ENCODE data around the gene EIF4ENIF1. TPM values are rescaled to one million over a fixed set of nuclear protein-coding genes. Genes with fewer than 3 reads are reported as not detected.

Gene EIF4ENIF1
- total RNA-seq, 1 experiment from 2014 or later, result 36.3 TPM

DNA sequence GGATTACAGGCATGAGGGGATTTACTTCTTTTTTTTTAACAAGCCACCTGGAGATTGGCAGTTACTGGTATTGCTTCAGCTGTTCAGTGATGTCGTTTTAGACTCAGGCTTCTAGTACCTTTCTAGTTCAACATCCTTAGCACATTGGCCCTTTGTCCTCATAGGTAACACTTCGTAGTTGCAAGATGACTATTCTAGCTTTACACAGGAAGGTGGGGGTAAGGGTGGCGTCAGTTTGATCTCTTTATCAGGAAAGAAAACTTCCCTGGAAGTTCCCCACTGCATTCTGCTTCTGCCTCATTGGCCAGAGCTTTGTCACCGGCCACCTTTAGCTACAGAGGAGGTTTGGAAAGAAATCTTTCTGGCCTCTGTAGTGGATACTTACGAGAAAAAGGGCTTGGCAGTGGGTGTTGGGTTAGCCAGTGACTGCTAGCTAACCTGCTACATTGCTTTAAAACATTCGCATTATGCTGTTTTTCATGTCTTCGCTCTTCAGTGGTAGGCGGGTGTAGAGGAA, 47.4 kb upstream of the EIF4ENIF1 start:
- H4K20me1 ChIP-seq (ENCODE audit: control insufficient read depth, insufficient read depth, insufficient read length), result no peaks in the 10 kb centered on the region
- no peaks in the 10 kb centered on the region for H3K9me3 ChIP-seq (ENCODE audit: control insufficient read depth, low read depth, low read length)
- no peak overlapping the region for H4K8ac ChIP-seq (replicated peaks; ENCODE audit: insufficient read length, low read depth, low read length)
- H3K56ac ChIP-seq (ENCODE audit: insufficient read length, low read depth, low read length), result no peak overlapping the region
- no peaks in the 10 kb centered on the region for H3K23me2 ChIP-seq (ENCODE audit: insufficient read length, low read depth, low read length, poor library complexity, severe bottlenecking)
- no peak overlapping the region for H3K4me3 Mint-ChIP-seq
- H3K27me3 ChIP-seq (ENCODE audit: insufficient read depth, low read length), result no peaks in the 10 kb centered on the region
- H3K4me1 Mint-ChIP-seq, result no peaks in the 10 kb centered on the region
- no peak overlapping the region for H3T11ph ChIP-seq (ENCODE audit: low read length)
- no peak overlapping the region for H3K4ac ChIP-seq (ENCODE audit: low read depth, low read length)
- H2AFZ ChIP-seq (ENCODE audit: low read length), result no peak overlapping the region
- H2BK20ac ChIP-seq (ENCODE audit: low read depth, low read length, poor library complexity, severe bottlenecking), result no peak overlapping the region
- H3K27me3 Mint-ChIP-seq (ENCODE audit: low read depth), result no peaks in the 10 kb centered on the region
- H3K4me2 ChIP-seq (ENCODE audit: insufficient read depth, insufficient read length, low read length), result no peak overlapping the region
- H4K5ac ChIP-seq (ENCODE audit: insufficient read length, low read depth, low read length), result no peak overlapping the region
- H3K27ac Mint-ChIP-seq, result peak overlapping the region in 1 of 3 experiments; percentile 41; a peak in 3 of 7 replicates
- no peak overlapping the region for H3K18ac ChIP-seq (ENCODE audit: insufficient read length, low read depth, low read length)
- no peak overlapping the region for H2BK120ac ChIP-seq (ENCODE audit: low read depth, low read length, poor library complexity, severe bottlenecking)
- no peak overlapping the region for H2BK15ac ChIP-seq (ENCODE audit: low read depth, low read length)
- no peaks in the 10 kb centered on the region for H3K9me3 Mint-ChIP-seq
- no peak overlapping the region for H4K91ac ChIP-seq (ENCODE audit: insufficient read length, low read depth, low read length)
- H3K27ac ChIP-seq (ENCODE audit: insufficient read length, low read depth, low read length), result peak overlapping the region; percentile 23
- H3K14ac ChIP-seq (ENCODE audit: insufficient read depth, low read length), result no peak overlapping the region
- no peak for DNase-seq
- WGBS (ENCODE audit: extremely low coverage, insufficient read length, low lambda C conversion rate), result no CpG with 5 or more reads among the region's 8 CpGs
- no peak overlapping the region for H3K9ac ChIP-seq (ENCODE audit: extremely low read depth, insufficient read length, low read length)
- TF ChIP-seq, protein P1, sequence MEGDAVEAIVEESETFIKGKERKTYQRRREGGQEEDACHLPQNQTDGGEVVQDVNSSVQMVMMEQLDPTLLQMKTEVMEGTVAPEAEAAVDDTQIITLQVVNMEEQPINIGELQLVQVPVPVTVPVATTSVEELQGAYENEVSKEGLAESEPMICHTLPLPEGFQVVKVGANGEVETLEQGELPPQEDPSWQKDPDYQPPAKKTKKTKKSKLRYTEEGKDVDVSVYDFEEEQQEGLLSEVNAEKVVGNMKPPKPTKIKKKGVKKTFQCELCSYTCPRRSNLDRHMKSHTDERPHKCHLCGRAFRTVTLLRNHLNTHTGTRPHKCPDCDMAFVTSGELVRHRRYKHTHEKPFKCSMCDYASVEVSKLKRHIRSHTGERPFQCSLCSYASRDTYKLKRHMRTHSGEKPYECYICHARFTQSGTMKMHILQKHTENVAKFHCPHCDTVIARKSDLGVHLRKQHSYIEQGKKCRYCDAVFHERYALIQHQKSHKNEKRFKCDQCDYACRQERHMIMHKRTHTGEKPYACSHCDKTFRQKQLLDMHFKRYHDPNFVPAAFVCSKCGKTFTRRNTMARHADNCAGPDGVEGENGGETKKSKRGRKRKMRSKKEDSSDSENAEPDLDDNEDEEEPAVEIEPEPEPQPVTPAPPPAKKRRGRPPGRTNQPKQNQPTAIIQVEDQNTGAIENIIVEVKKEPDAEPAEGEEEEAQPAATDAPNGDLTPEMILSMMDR (conservative IDR thresholded peaks at IDR 0.05), result no peak
- no peak overlapping the region for H3K23ac ChIP-seq (ENCODE audit: insufficient read length, low read depth, low read length)
- H3K79me2 ChIP-seq (ENCODE audit: insufficient read depth, low read length), result no peaks in the 10 kb centered on the region
- H2AK5ac ChIP-seq (ENCODE audit: insufficient read length, low read length), result no peak overlapping the region
- H2BK5ac ChIP-seq (ENCODE audit: insufficient read length, low read length), result no peak overlapping the region
- no peaks in the 10 kb centered on the region for H3K79me1 ChIP-seq (ENCODE audit: insufficient read depth, low read depth, low read length, poor library complexity, severe bottlenecking)
- H3K4me1 ChIP-seq (ENCODE audit: insufficient read depth, low read length), result no peaks in the 10 kb centered on the region
- no peak overlapping the region for H2BK12ac ChIP-seq (ENCODE audit: insufficient read length, low read depth, low read length)
- peaks cover 0 to 3% (median 0%) of the 10 kb centered on the region in 3 experiments; a peak in 2 of 7 replicates for H3K36me3 Mint-ChIP-seq (ENCODE audit: insufficient read depth in 1 of 3, low read depth in 3 of 3)

All from H9 (cell line).